ENCODE results near the gene UGT1A1. TPM values are rescaled to one million over a fixed set of nuclear protein-coding genes. Genes with fewer than 3 reads are reported as not detected.

Gene UGT1A1
- total RNA-seq, 1 experiment from 2014 or later = not detected

DNA sequence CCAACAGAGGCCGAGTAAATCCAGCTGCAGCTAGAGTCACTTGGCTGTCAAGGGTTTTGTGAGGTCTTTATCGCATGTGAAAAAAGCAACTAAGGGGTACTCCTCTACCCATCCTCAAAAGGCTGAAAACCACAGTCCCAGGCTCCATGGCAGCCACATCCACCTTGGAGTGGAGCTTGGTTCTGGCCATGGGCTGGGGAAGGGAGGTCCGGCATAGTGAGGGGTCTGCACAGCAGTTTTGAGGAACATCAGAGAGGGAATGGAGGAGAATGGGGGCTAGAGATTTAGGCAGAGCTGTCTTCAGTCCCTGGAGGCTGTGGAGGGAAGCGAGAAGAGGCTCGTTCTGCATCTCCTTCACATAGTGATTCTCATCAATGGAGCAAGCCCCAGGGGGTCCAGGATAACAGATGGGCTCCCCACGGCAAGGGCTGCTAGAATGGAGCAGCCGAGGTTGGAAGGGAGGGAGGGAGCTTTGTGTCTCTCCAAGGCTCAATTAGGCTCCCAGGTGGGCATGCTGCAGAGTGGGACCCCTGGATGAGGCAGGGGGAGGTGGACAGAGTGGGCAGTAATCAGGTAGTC lies 39.1 kb downstream of the UGT1A1 start:
- H4K20me1 ChIP-seq (ENCODE audit: insufficient read depth) = no peaks in the 10 kb centered on the region
- no TSS peak for BruUV-seq (replicated peaks)
- ChIA-PET RAD21 (ENCODE audit: low non-redundant PET in 1 of 2, low total read pairs in 2 of 2, uncharacterized antibody in 2 of 2, unreplicated experiment in 2 of 2) (no interaction called here), POLR2A (no interaction called here), CTCF (no interaction called here)
- H3K36me3 ChIP-seq (ENCODE audit: control insufficient read depth in 1 of 2, insufficient read depth in 2 of 2, low read length in 2 of 2) = no peaks in the 10 kb centered on the region
- no peaks in the 10 kb centered on the region for H3K27me3 ChIP-seq (ENCODE audit: insufficient read depth, low read length)
- H3K9me2 ChIP-seq (ENCODE audit: insufficient read depth) = no peaks in the 10 kb centered on the region
- DNase-seq (ENCODE audit: low read depth, low spot score) = no peak
- peaks cover 5 to 9% of the 10 kb centered on the region in 2 experiments; a peak in 3 of 4 replicates for H3K4me1 ChIP-seq (ENCODE audit: control insufficient read depth in 1 of 2, insufficient read depth in 2 of 2, low read length in 2 of 2)
- H3K79me2 ChIP-seq (ENCODE audit: insufficient read depth, low read length) = no peaks in the 10 kb centered on the region
- no peak for ATAC-seq
- H3K4me2 ChIP-seq (ENCODE audit: low read length) = no peak overlapping the region
- intact Hi-C loops (cut with micrococcal nuclease) = no loop called here
- no peaks in the 10 kb centered on the region for H3K9me3 ChIP-seq (ENCODE audit: control insufficient read depth in 1 of 2, insufficient read depth in 1 of 2, low read depth in 1 of 2, low read length in 2 of 2)
- H3K27ac ChIP-seq (ENCODE audit: low read depth, low read length) = no peak overlapping the region
- TF ChIP-seq FOSL1 (IDR thresholded peaks at IDR 0.05; ENCODE audit: low read depth) = no peak
- TF ChIP-seq EZH2 (IDR thresholded peaks at IDR 0.05) = no peak
- no peak for TF ChIP-seq SIN3A (IDR thresholded peaks at IDR 0.05; ENCODE audit: low read depth)
- TF ChIP-seq SRF (IDR thresholded peaks at IDR 0.05; ENCODE audit: low read depth) = no peak
- TF ChIP-seq ELF1 (IDR thresholded peaks at IDR 0.05; ENCODE audit: borderline replicate concordance, low read depth) = no peak
- TF ChIP-seq, protein P1, sequence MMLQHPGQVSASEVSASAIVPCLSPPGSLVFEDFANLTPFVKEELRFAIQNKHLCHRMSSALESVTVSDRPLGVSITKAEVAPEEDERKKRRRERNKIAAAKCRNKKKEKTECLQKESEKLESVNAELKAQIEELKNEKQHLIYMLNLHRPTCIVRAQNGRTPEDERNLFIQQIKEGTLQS (IDR thresholded peaks at IDR 0.05) = no peak
- no peak for TF ChIP-seq POLR2AphosphoS5 (IDR thresholded peaks at IDR 0.05; ENCODE audit: low read depth, low read length)
- TF ChIP-seq EZH2phosphoT487 (IDR thresholded peaks at IDR 0.05; ENCODE audit: borderline replicate concordance) = no peak
- no peak for TF ChIP-seq RAD21 (IDR thresholded peaks at IDR 0.05; ENCODE audit: low read depth)
- TF ChIP-seq ZFX (IDR thresholded peaks at IDR 0.05) = no peak
- TF ChIP-seq, protein P2, sequence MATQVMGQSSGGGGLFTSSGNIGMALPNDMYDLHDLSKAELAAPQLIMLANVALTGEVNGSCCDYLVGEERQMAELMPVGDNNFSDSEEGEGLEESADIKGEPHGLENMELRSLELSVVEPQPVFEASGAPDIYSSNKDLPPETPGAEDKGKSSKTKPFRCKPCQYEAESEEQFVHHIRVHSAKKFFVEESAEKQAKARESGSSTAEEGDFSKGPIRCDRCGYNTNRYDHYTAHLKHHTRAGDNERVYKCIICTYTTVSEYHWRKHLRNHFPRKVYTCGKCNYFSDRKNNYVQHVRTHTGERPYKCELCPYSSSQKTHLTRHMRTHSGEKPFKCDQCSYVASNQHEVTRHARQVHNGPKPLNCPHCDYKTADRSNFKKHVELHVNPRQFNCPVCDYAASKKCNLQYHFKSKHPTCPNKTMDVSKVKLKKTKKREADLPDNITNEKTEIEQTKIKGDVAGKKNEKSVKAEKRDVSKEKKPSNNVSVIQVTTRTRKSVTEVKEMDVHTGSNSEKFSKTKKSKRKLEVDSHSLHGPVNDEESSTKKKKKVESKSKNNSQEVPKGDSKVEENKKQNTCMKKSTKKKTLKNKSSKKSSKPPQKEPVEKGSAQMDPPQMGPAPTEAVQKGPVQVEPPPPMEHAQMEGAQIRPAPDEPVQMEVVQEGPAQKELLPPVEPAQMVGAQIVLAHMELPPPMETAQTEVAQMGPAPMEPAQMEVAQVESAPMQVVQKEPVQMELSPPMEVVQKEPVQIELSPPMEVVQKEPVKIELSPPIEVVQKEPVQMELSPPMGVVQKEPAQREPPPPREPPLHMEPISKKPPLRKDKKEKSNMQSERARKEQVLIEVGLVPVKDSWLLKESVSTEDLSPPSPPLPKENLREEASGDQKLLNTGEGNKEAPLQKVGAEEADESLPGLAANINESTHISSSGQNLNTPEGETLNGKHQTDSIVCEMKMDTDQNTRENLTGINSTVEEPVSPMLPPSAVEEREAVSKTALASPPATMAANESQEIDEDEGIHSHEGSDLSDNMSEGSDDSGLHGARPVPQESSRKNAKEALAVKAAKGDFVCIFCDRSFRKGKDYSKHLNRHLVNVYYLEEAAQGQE (IDR thresholded peaks at IDR 0.05; ENCODE audit: low read depth) = no peak
- no peak overlapping the region for H3K9ac ChIP-seq (ENCODE audit: low read length)
- H2AFZ ChIP-seq (ENCODE audit: low read depth, low read length, poor library complexity, severe bottlenecking) = no peak overlapping the region
- H3K4me3 ChIP-seq (replicated peaks in 1 of 2; ENCODE audit: low read depth in 1 of 2, low read length in 2 of 2) = no peak overlapping the region
